ENCODE data around the gene ZNF683. TPM values are rescaled to one million over a fixed set of nuclear protein-coding genes. Genes with fewer than 3 reads are reported as not detected.

Gene ZNF683
- total and polyA plus RNA-seq, 9 of the 15 experiments (the other 6 are each of a cell fraction or from before 2014, with no cell fraction given), result not detected

GRCh38 chr1:26417111-26417759 is 44.7 kb upstream of the ZNF683 start (continued):
- TF ChIP-seq RCOR1 (IDR thresholded peaks at IDR 0.05; ENCODE audit: borderline replicate concordance in 1 of 2, low read depth in 2 of 2, low read length in 2 of 2) (peak in 1 of 2 experiments; percentile 53; a peak in 1 of 4 replicates), HIVEP1 (CRISPR knock-in tag; IDR thresholded peaks at IDR 0.05) (no peak), ZHX1 (conservative IDR thresholded peaks at IDR 0.05; ENCODE audit: low read length) (0 out of 2 replicates have a peak, but pooled peaks have one; percentile 20), WHSC1 (IDR thresholded peaks at IDR 0.05; ENCODE audit: low read length) (no peak), RBM25 (IDR thresholded peaks at IDR 0.05; ENCODE audit: low read depth, low read length, severe bottlenecking) (no peak), MYBL2 (IDR thresholded peaks at IDR 0.05; ENCODE audit: low read depth) (no peak), MYBL2 (CRISPR knock-in tag; IDR thresholded peaks at IDR 0.05; ENCODE audit: borderline replicate concordance) (no peak), MYNN (IDR thresholded peaks at IDR 0.05) (no peak), MYNN (CRISPR knock-in tag; IDR thresholded peaks at IDR 0.05) (no peak)
- TF ChIP-seq, protein P1, sequence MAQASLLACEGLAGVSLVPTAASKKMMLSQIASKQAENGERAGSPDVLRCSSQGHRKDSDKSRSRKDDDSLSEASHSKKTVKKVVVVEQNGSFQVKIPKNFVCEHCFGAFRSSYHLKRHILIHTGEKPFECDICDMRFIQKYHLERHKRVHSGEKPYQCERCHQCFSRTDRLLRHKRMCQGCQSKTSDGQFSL (CRISPR knock-in tag; IDR thresholded peaks at IDR 0.05), result no peak
- TF ChIP-seq, protein P1 (tag; IDR thresholded peaks at IDR 0.05), result no peak
- TF ChIP-seq, protein P2, sequence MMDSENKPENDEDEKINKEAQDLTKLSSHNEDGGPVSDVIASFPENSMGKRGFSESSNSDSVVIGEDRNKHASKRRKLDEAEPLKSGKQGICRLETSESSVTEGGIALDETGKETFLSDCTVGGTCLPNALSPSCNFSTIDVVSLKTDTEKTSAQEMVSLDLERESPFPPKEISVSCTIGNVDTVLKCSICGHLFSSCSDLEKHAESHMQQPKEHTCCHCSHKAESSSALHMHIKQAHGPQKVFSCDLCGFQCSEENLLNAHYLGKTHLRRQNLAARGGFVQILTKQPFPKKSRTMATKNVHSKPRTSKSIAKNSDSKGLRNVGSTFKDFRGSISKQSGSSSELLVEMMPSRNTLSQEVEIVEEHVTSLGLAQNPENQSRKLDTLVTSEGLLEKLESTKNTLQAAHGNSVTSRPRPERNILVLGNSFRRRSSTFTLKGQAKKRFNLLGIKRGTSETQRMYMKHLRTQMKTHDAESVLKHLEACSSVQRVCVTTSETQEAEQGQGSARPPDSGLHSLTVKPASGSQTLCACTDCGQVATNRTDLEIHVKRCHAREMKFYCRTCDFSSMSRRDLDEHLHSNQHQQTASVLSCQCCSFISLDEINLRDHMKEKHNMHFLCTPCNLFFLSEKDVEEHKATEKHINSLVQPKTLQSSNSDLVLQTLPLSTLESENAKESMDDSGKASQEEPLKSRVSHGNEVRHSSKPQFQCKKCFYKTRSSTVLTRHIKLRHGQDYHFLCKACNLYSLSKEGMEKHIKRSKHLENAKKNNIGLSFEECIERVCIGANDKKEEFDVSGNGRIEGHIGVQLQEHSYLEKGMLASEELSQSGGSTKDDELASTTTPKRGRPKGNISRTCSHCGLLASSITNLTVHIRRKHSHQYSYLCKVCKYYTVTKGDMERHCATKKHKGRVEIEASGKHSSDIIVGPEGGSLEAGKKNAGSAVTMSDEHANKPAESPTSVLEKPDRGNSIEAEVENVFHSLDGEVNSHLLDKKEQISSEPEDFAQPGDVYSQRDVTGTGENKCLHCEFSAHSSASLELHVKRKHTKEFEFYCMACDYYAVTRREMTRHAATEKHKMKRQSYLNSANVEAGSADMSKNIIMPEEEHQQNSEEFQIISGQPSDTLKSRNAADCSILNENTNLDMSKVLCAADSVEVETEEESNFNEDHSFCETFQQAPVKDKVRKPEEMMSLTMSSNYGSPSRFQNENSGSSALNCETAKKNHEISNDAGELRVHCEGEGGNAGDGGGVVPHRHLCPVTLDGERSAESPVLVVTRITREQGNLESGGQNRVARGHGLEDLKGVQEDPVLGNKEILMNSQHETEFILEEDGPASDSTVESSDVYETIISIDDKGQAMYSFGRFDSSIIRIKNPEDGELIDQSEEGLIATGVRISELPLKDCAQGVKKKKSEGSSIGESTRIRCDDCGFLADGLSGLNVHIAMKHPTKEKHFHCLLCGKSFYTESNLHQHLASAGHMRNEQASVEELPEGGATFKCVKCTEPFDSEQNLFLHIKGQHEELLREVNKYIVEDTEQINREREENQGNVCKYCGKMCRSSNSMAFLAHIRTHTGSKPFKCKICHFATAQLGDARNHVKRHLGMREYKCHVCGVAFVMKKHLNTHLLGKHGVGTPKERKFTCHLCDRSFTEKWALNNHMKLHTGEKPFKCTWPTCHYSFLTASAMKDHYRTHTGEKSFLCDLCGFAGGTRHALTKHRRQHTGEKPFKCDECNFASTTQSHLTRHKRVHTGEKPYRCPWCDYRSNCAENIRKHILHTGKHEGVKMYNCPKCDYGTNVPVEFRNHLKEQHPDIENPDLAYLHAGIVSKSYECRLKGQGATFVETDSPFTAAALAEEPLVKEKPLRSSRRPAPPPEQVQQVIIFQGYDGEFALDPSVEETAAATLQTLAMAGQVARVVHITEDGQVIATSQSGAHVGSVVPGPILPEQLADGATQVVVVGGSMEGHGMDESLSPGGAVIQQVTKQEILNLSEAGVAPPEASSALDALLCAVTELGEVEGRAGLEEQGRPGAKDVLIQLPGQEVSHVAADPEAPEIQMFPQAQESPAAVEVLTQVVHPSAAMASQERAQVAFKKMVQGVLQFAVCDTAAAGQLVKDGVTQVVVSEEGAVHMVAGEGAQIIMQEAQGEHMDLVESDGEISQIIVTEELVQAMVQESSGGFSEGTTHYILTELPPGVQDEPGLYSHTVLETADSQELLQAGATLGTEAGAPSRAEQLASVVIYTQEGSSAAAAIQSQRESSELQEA (IDR thresholded peaks at IDR 0.05; ENCODE audit: low read depth), result no peak
- TF ChIP-seq, protein P3, sequence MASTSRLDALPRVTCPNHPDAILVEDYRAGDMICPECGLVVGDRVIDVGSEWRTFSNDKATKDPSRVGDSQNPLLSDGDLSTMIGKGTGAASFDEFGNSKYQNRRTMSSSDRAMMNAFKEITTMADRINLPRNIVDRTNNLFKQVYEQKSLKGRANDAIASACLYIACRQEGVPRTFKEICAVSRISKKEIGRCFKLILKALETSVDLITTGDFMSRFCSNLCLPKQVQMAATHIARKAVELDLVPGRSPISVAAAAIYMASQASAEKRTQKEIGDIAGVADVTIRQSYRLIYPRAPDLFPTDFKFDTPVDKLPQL (IDR thresholded peaks at IDR 0.05; ENCODE audit: extremely low read depth, insufficient read length), result no peak
